ENCODE results near the gene RASEF. TPM values are rescaled to one million over a fixed set of nuclear protein-coding genes. Genes with fewer than 3 reads are reported as not detected.

RASEF gene
- total RNA-seq, 4 donors from 2014 or later: 0.13 to 0.72 (median 0.33) TPM

GRCh38 chr9:83013867-83014605 is 48.9 kb downstream of the RASEF start:
- Histone ChIP-seq H3K9me3 (peaks cover 0 to 10% (median 0%) of the 10 kb centered on the region in 3 donors), H3K4me3 (no peak overlapping the region), H3K36me3 (no peaks in the 10 kb centered on the region), H3K4me1 (no peaks in the 10 kb centered on the region), H3K27me3 (no peaks in the 10 kb centered on the region), H3K27ac (no peak overlapping the region)
- TF ChIP-seq CTCF (IDR thresholded peaks at IDR 0.05) (no peak), POLR2A (IDR thresholded peaks at IDR 0.05) (no peak), POLR2AphosphoS5 (IDR thresholded peaks at IDR 0.05) (no peak), EP300 (IDR thresholded peaks at IDR 0.05) (no peak)
- ATAC-seq: no peak
- 62 to 76% methylated on average over 3 of the region's 3 CpGs for WGBS, 2 donors (ENCODE audit: low coverage in 1 of 2)

- Histone ChIP-seq H3K36me3 (no peaks in the 10 kb centered on the region), H3K27ac (no peak overlapping the region), H3K4me1 (no peaks in the 10 kb centered on the region), H3K27me3 (no peaks in the 10 kb centered on the region), H3K4me3 (no peak overlapping the region), H3K9me3 (peaks cover 0 to 9% (median 0%) of the 10 kb centered on the region in 3 donors)
- ATAC-seq: no peak
- no peak for TF ChIP-seq POLR2A (IDR thresholded peaks at IDR 0.05)
- no peak for TF ChIP-seq POLR2AphosphoS5 (IDR thresholded peaks at IDR 0.05)
- no peak for TF ChIP-seq CTCF (IDR thresholded peaks at IDR 0.05)
- no peak for TF ChIP-seq EP300 (IDR thresholded peaks at IDR 0.05)
- 21 to 22% methylated on average over 7 of the region's 7 CpGs for WGBS, 2 donors (ENCODE audit: low coverage in 1 of 2)
Observed at GRCh38 chr9:83012922-83013838, 49.8 kb downstream of the RASEF start.

GRCh38 chr9:83012168-83012921 is 50.6 kb downstream of the RASEF start:
- 31 to 36% methylated on average over 4 of the region's 4 CpGs for WGBS, 2 donors (ENCODE audit: low coverage in 1 of 2)
- Histone ChIP-seq H3K36me3 (no peaks in the 10 kb centered on the region), H3K27me3 (no peaks in the 10 kb centered on the region), H3K27ac (no peak overlapping the region), H3K4me3 (no peak overlapping the region), H3K4me1 (no peaks in the 10 kb centered on the region), H3K9me3 (peaks cover 0 to 1% (median 0%) of the 10 kb centered on the region in 3 donors)
- no peak for ATAC-seq
- TF ChIP-seq EP300 (IDR thresholded peaks at IDR 0.05) (no peak), POLR2A (IDR thresholded peaks at IDR 0.05) (no peak), POLR2AphosphoS5 (IDR thresholded peaks at IDR 0.05) (no peak), CTCF (IDR thresholded peaks at IDR 0.05) (no peak)

GRCh38 chr9:83011611-83012010 is 51.3 kb downstream of the RASEF start:
- no peaks in the 10 kb centered on the region for H3K4me1 ChIP-seq
- H3K27ac ChIP-seq: no peak overlapping the region
- no peak for TF ChIP-seq CTCF (IDR thresholded peaks at IDR 0.05)
- TF ChIP-seq EP300 (IDR thresholded peaks at IDR 0.05): no peak
- TF ChIP-seq POLR2A (IDR thresholded peaks at IDR 0.05): no peak
- no peak for TF ChIP-seq POLR2AphosphoS5 (IDR thresholded peaks at IDR 0.05)
- no peaks in the 10 kb centered on the region for H3K27me3 ChIP-seq
- H3K4me3 ChIP-seq: no peak overlapping the region
- no peak for ATAC-seq
- no peaks in the 10 kb centered on the region for H3K36me3 ChIP-seq
- H3K9me3 ChIP-seq: no peaks in the 10 kb centered on the region

Data from gastroesophageal sphincter (tissue), 4 donors.